CD14-positive monocyte (primary cell): ENCODE results near the gene NR6A1. TPM values are rescaled to one million over a fixed set of nuclear protein-coding genes. Genes with fewer than 3 reads are reported as not detected.
A peak's percentile ranks its signal among the peaks of the same experiment; 100 is the strongest.

Experiments used
- DNase-seq, 3 donors: peaks; one replicate each; pipeline ENCODE4 v3.0.0-alpha.2; 2011 to 2022
- H2AFZ ChIP-seq: 2 replicates; pipeline ENCODE4 v1.6.0; 2012; ENCODE audit warnings: mild to moderate bottlenecking, low read depth, low read length, inconsistent platforms; ENCODE audit not compliant: insufficient read depth, poor library complexity, severe bottlenecking
- H3K27ac ChIP-seq, 2 donors: 1 replicate in 1 of 2; 2 replicates in 1 of 2; pipeline ENCODE4 v1.5.1; 2012 to 2013; ENCODE audit warnings: low read length in 2 of 2, control low read depth in 1 of 2, inconsistent platforms in 1 of 2, low read depth in 1 of 2, mild to moderate bottlenecking in 1 of 2
- H3K27me3 ChIP-seq, 2 donors: one replicate each; pipeline versions ENCODE4 v1.6.0 to v1.6.1; 2011 to 2013; ENCODE audit warnings: low read length in 2 of 2; ENCODE audit not compliant: control insufficient read depth in 2 of 2, insufficient read depth in 2 of 2
- H3K36me3 ChIP-seq, 2 donors: replicated peaks in 1 of 2; 1 replicate in 1 of 2; 2 replicates in 1 of 2; pipeline versions ENCODE4 v1.5.1 to v1.6.1; 2012 to 2013; ENCODE audit warnings: low read length in 2 of 2, control low read depth in 1 of 2, inconsistent platforms in 1 of 2, mild to moderate bottlenecking in 1 of 2; ENCODE audit not compliant: insufficient read depth in 2 of 2, control insufficient read depth in 1 of 2
- H3K4me1 ChIP-seq, 2 donors: 1 replicate in 1 of 2; 2 replicates in 1 of 2; pipeline versions ENCODE4 v1.5.1 to v1.6.1; 2012 to 2013; ENCODE audit warnings: low read length in 2 of 2, control low read depth in 1 of 2, inconsistent platforms in 1 of 2, mild to moderate bottlenecking in 1 of 2, moderate library complexity in 1 of 2; ENCODE audit not compliant: insufficient read depth in 2 of 2, control insufficient read depth in 1 of 2
- H3K4me2 ChIP-seq: replicated peaks from 2 replicates; pipeline ENCODE3; 2012; ENCODE audit warnings: low read length, moderate library complexity, mild to moderate bottlenecking; ENCODE audit not compliant: poor library complexity, severe bottlenecking; ENCODE audit errors: extremely low read depth
- H3K4me3 ChIP-seq, 3 experiments: fragments of 200-600 bp in 1 of 3; sonication (generic) in 1 of 3; replicated peaks in 1 of 3; 1 replicate in 2 of 3; 2 replicates in 1 of 3; pipeline ENCODE4 v1.5.1; 2011 to 2013; ENCODE audit warnings: low read length in 3 of 3, mild to moderate bottlenecking in 3 of 3, control low read depth in 2 of 3, low read depth in 2 of 3, inconsistent platforms in 1 of 3, moderate library complexity in 1 of 3
- H3K79me2 ChIP-seq: 2 replicates; pipeline ENCODE4 v1.6.0; 2012; ENCODE audit warnings: mild to moderate bottlenecking, control low read depth, inconsistent platforms, low read length, moderate library complexity; ENCODE audit not compliant: insufficient read depth
- H3K9ac ChIP-seq: 2 replicates; pipeline ENCODE4 v1.6.0; 2017; ENCODE audit warnings: low read length, mild to moderate bottlenecking; ENCODE audit not compliant: insufficient read depth, poor library complexity, severe bottlenecking
- H3K9me3 ChIP-seq, 2 donors: replicated peaks in 1 of 2; 1 replicate in 1 of 2; 2 replicates in 1 of 2; pipeline versions ENCODE4 v1.5.1 to v1.6.1; 2012 to 2013; ENCODE audit warnings: low read length in 2 of 2, control low read depth in 1 of 2; ENCODE audit not compliant: control insufficient read depth in 1 of 2, insufficient read depth in 1 of 2
- H4K20me1 ChIP-seq: 2 replicates; pipeline ENCODE4 v1.6.0; 2012; ENCODE audit warnings: mild to moderate bottlenecking, low read length, control low read depth, moderate library complexity; ENCODE audit not compliant: insufficient read depth
- H3K27ac Mint-ChIP-seq, 7 donors: one replicate each; pipeline ENCODE4 v1.8.0; 2020; ENCODE audit warnings: mild to moderate bottlenecking in 7 of 7, mixed read lengths in 7 of 7, moderate library complexity in 6 of 7, inconsistent platforms in 2 of 7
- H3K27me3 Mint-ChIP-seq, 3 donors: one replicate each; pipeline ENCODE4 v1.8.0; 2021 to 2022; ENCODE audit warnings: low read depth in 3 of 3, mild to moderate bottlenecking in 3 of 3, mixed read lengths in 3 of 3, moderate library complexity in 3 of 3, inconsistent platforms in 1 of 3
- H3K36me3 Mint-ChIP-seq, 2 donors: one replicate each; pipeline ENCODE4 v1.8.0; 2020; ENCODE audit warnings: mixed read lengths in 2 of 2, inconsistent platforms in 1 of 2, mild to moderate bottlenecking in 1 of 2
- H3K4me1 Mint-ChIP-seq: one replicate; pipeline ENCODE4 v1.8.0; 2020; ENCODE audit warnings: mild to moderate bottlenecking, mixed read lengths
- H3K4me3 Mint-ChIP-seq, 2 donors: one replicate each; pipeline ENCODE4 v1.8.0; 2020; ENCODE audit warnings: mild to moderate bottlenecking in 2 of 2, mixed read lengths in 2 of 2, moderate library complexity in 1 of 2
- H3K9me3 Mint-ChIP-seq, 7 donors: one replicate each; pipeline ENCODE4 v1.8.0; 2020 to 2022; ENCODE audit warnings: mixed read lengths in 7 of 7, mild to moderate bottlenecking in 6 of 7, moderate library complexity in 6 of 7, inconsistent platforms in 2 of 7
- CTCF ChIP-seq: fragments of 200-600 bp; IDR thresholded peaks from one replicate; pipeline ENCODE4 v1.8.0; 2022; ENCODE audit warnings: antibody characterized with exemption, mild to moderate bottlenecking
- WGBS: methylation state at CpG from one replicate; pipeline ENCODE4 v1.1.5; 2013; ENCODE audit warnings: missing lambda C conversion rate; ENCODE audit not compliant: insufficient coverage; 5-methylcytosine and 5-hydroxymethylcytosine counted together
- intact Hi-C, 2 donors: fragments of 100-400 bp; cut with micrococcal nuclease; formaldehyde crosslinking; loops; one replicate each; pipeline versions ENCODE4 v1.15.0 to v1.15.1; 2023
- polyA plus RNA-seq, 3 donors: library from polyadenylated mRNA; depleted of rRNA in 1 of 3; unstranded in 2 of 3; stranded (reverse) in 1 of 3; fragments of 300-500 nt in 2 of 3; fragments of >200 nt in 1 of 3; fragmentation: Illumina TruSeq in 2 of 3; gene quantifications; 1 replicate in 2 of 3; 2 replicates in 1 of 3; pipeline ENCODE4 v1.2.3, GENCODE V29; 2012 to 2021

The NR6A1 gene
- polyA plus RNA-seq, 3 donors, result 0.15 to 2.9 (median 0.28) TPM

DNA sequence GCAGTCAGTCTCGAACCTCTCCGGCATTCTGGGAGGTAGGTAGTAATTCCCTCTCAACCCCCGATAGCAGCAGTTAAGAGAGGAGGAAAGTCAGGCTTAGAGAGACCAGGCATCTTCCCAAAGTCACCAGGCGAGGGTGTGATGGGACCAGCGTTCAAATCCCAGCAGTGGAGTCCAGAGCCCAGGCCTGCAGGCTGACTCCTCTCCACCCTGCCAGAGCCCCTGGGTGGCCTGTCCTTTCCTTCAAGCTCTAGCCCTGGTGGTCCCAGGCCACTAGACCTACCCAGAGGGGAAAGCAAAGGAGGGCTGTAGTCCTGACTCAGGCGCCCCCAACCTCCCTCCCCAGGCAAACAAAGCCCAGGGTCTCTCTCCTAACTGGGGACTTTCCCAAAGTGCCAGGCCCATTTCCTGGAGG lies 259.7 kb downstream of the NR6A1 start:
- no peak overlapping the region for H3K4me3 Mint-ChIP-seq
- no peak for TF ChIP-seq CTCF
- Histone ChIP-seq H3K79me2 (no peaks in the 10 kb centered on the region), H3K4me3 (no peak overlapping the region), H2AFZ (no peak overlapping the region), H3K9me3 (no peaks in the 10 kb centered on the region), H4K20me1 (no peaks in the 10 kb centered on the region), H3K9ac (no peak overlapping the region), H3K27me3 (peaks cover 0 to 4% of the 10 kb centered on the region in 2 donors), H3K4me1 (peaks cover 7 to 8% of the 10 kb centered on the region in 2 donors), H3K4me2 (no peak overlapping the region), H3K27ac (no peak overlapping the region), H3K36me3 (no peaks in the 10 kb centered on the region)
- H3K27ac Mint-ChIP-seq, result no peak overlapping the region
- WGBS, result 100% methylated on average over 3 of the region's 6 CpGs
- no peaks in the 10 kb centered on the region for H3K9me3 Mint-ChIP-seq
- H3K4me1 Mint-ChIP-seq, result peaks cover 20% of the 10 kb centered on the region
- DNase-seq, result no peak
- H3K36me3 Mint-ChIP-seq, result no peaks in the 10 kb centered on the region
- intact Hi-C loops, result no loop called here
- H3K27me3 Mint-ChIP-seq, result peaks cover 9 to 21% (median 12%) of the 10 kb centered on the region in 3 donors

- Mint-ChIP-seq H3K27ac (peak overlapping the region in 1 of 7 donors; percentile 38), H3K4me1 (peaks cover 20% of the 10 kb centered on the region)
- intact Hi-C loops, result no loop called here
Measured at GRCh38 chr9:124510650-124511425, 260.3 kb downstream of the NR6A1 start.

More at GRCh38 chr9:124510650-124511425, 260.3 kb downstream of the NR6A1 start:
- H3K27me3 ChIP-seq, result peaks cover 0 to 10% of the 10 kb centered on the region in 2 donors
- WGBS, result 70% methylated on average over 5 of the region's 9 CpGs
- H3K79me2 ChIP-seq, result no peaks in the 10 kb centered on the region
- no peak for TF ChIP-seq CTCF
- no peak overlapping the region for H2AFZ ChIP-seq
- H3K27ac ChIP-seq, result no peak overlapping the region
- no peak overlapping the region for H3K4me2 ChIP-seq
- H3K4me3 ChIP-seq, result no peak overlapping the region
- no peaks in the 10 kb centered on the region for H4K20me1 ChIP-seq
- H3K27me3 Mint-ChIP-seq, result peaks cover 15 to 27% (median 18%) of the 10 kb centered on the region in 3 donors
- H3K9me3 ChIP-seq, result no peaks in the 10 kb centered on the region
- no peak overlapping the region for H3K4me3 Mint-ChIP-seq
- H3K36me3 ChIP-seq, result no peaks in the 10 kb centered on the region
- no peaks in the 10 kb centered on the region for H3K36me3 Mint-ChIP-seq
- no peak for DNase-seq
- H3K9ac ChIP-seq, result no peak overlapping the region
- no peaks in the 10 kb centered on the region for H3K9me3 Mint-ChIP-seq
- peaks cover 7 to 8% of the 10 kb centered on the region in 2 donors for H3K4me1 ChIP-seq
